Measurements from ENCODE around the gene BACH1. TPM values are rescaled to one million over a fixed set of nuclear protein-coding genes. Genes with fewer than 3 reads are reported as not detected.

The BACH1 gene
- total RNA-seq, 2 experiments from 2014 or later, result 21.6 to 26.2 TPM

GRCh38 chr21:29366532-29366931 is 67.8 kb downstream of the BACH1 start:
- Mint-ChIP-seq H3K27me3 (no peaks in the 10 kb centered on the region), H3K9me3 (no peaks in the 10 kb centered on the region), H3K4me3 (no peak overlapping the region), H3K4me1 (peaks cover 3% of the 10 kb centered on the region), H3K27ac (no peak overlapping the region), H3K36me3 (ENCODE audit: low read depth) (no peaks in the 10 kb centered on the region)
- CTCF ChIA-PET, result interaction anchor here (1.6 to 1.8 kb wide), 2 partner anchors 9 to 19 kb away, joined by 3 to 6 read pairs; no protein-coding TSS in a partner anchor
- no peak for DNase-seq
- POLR2A ChIA-PET, result no interaction called here

GRCh38 chr21:29367335-29367734 is 68.6 kb downstream of the BACH1 start:
- Mint-ChIP-seq H3K27ac (no peak overlapping the region), H3K27me3 (no peaks in the 10 kb centered on the region), H3K4me3 (no peak overlapping the region), H3K36me3 (ENCODE audit: low read depth) (no peaks in the 10 kb centered on the region), H3K4me1 (peaks cover 3% of the 10 kb centered on the region), H3K9me3 (no peaks in the 10 kb centered on the region)
- no peak for DNase-seq
- POLR2A ChIA-PET, result no interaction called here
- CTCF ChIA-PET, result no interaction called here

- Mint-ChIP-seq H3K27me3 (no peaks in the 10 kb centered on the region), H3K27ac (no peak overlapping the region), H3K36me3 (ENCODE audit: low read depth) (no peaks in the 10 kb centered on the region), H3K4me3 (no peak overlapping the region), H3K4me1 (peaks cover 3% of the 10 kb centered on the region), H3K9me3 (no peaks in the 10 kb centered on the region)
- ChIA-PET CTCF (interaction anchor here (1.2 kb wide), 2 partner anchors 8 to 279 kb away, joined by 3 to 5 read pairs; no protein-coding TSS in a partner anchor), POLR2A (no interaction called here)
- no peak for DNase-seq
These were observed 70.2 kb downstream of the BACH1 start for GRCh38 chr21:29368906-29369305.

GRCh38 chr21:29371464-29371863 is 72.7 kb downstream of the BACH1 start:
- Mint-ChIP-seq H3K27ac (no peak overlapping the region), H3K36me3 (ENCODE audit: low read depth) (no peaks in the 10 kb centered on the region), H3K9me3 (no peaks in the 10 kb centered on the region), H3K27me3 (no peaks in the 10 kb centered on the region), H3K4me1 (peaks cover 5% of the 10 kb centered on the region), H3K4me3 (no peak overlapping the region)
- DNase-seq, result no peak
- ChIA-PET POLR2A (interaction anchor here (0.8 to 1.0 kb wide), 2 partner anchors 10 to 71 kb away, joined by 3 read pairs; no protein-coding TSS in a partner anchor), CTCF (interaction anchor here (0.8 to 3.4 kb wide), 14 partner anchors 10 to 294 kb away, joined by 3 to 14 read pairs (median 4); partner anchors contain the start of gene BACH1)

- CTCF ChIA-PET, result interaction anchor here (0.7 to 3.4 kb wide), 16 partner anchors 11 to 298 kb away, joined by 3 to 14 read pairs (median 4); partner anchors contain the start of gene BACH1
- Mint-ChIP-seq H3K27ac (no peak overlapping the region), H3K36me3 (ENCODE audit: low read depth) (no peaks in the 10 kb centered on the region)
These were observed 73.5 kb downstream of the BACH1 start for GRCh38 chr21:29372063-29372802.

GRCh38 chr21:29374481-29374880 is 75.8 kb downstream of the BACH1 start:
- no peaks in the 10 kb centered on the region for H3K9me3 Mint-ChIP-seq
- peaks cover 10% of the 10 kb centered on the region for H3K4me1 Mint-ChIP-seq
- DNase-seq, result no peak
- POLR2A ChIA-PET, result no interaction called here
- no peak overlapping the region for H3K27ac Mint-ChIP-seq
- H3K4me3 Mint-ChIP-seq, result no peak overlapping the region
- H3K27me3 Mint-ChIP-seq, result no peaks in the 10 kb centered on the region
- CTCF ChIA-PET, result interaction anchor here (1.5 to 2.7 kb wide), 3 partner anchors 8 to 287 kb away, joined by 3 to 21 read pairs (median 5); no protein-coding TSS in a partner anchor
- no peaks in the 10 kb centered on the region for H3K36me3 Mint-ChIP-seq (ENCODE audit: low read depth)

More at GRCh38 chr21:29372063-29372802, 73.5 kb downstream of the BACH1 start:
- Mint-ChIP-seq H3K4me3 (no peak overlapping the region), H3K4me1 (peaks cover 10% of the 10 kb centered on the region), H3K27me3 (no peaks in the 10 kb centered on the region), H3K9me3 (no peaks in the 10 kb centered on the region)
- POLR2A ChIA-PET, result interaction anchor here (1.0 kb wide), 1 partner anchor 11 kb away, joined by 3 read pairs; no protein-coding TSS in a partner anchor
- peak; percentile 45 for DNase-seq

- CTCF ChIA-PET, result interaction anchor here (0.5 to 2.7 kb wide), 17 partner anchors 12 to 303 kb away, joined by 3 to 21 read pairs (median 3); no protein-coding TSS in a partner anchor
- H3K27me3 Mint-ChIP-seq, result no peaks in the 10 kb centered on the region
- H3K9me3 Mint-ChIP-seq, result no peaks in the 10 kb centered on the region
- POLR2A ChIA-PET, result interaction anchor here (1.0 kb wide), 1 partner anchor 76 kb away, joined by 4 read pairs; no protein-coding TSS in a partner anchor
- DNase-seq, result peak; percentile 64
- H3K36me3 Mint-ChIP-seq (ENCODE audit: low read depth), result no peaks in the 10 kb centered on the region
- peaks cover 7% of the 10 kb centered on the region for H3K4me1 Mint-ChIP-seq
- H3K4me3 Mint-ChIP-seq, result no peak overlapping the region
- H3K27ac Mint-ChIP-seq, result no peak overlapping the region
These were observed 77.8 kb downstream of the BACH1 start for GRCh38 chr21:29376556-29376955.

GRCh38 chr21:29377266-29377665 is 78.5 kb downstream of the BACH1 start:
- peaks cover 7% of the 10 kb centered on the region for H3K4me1 Mint-ChIP-seq
- no peak overlapping the region for H3K4me3 Mint-ChIP-seq
- ChIA-PET POLR2A (interaction anchor here (0.6 kb wide), 1 partner anchor 383 kb away, joined by 3 read pairs; no protein-coding TSS in a partner anchor), CTCF (interaction anchor here (0.7 to 2.7 kb wide), 6 partner anchors 16 to 297 kb away, joined by 3 to 21 read pairs (median 8); no protein-coding TSS in a partner anchor)
- H3K36me3 Mint-ChIP-seq (ENCODE audit: low read depth), result no peaks in the 10 kb centered on the region
- DNase-seq, result no peak
- no peaks in the 10 kb centered on the region for H3K27me3 Mint-ChIP-seq
- H3K27ac Mint-ChIP-seq, result no peak overlapping the region
- no peaks in the 10 kb centered on the region for H3K9me3 Mint-ChIP-seq

- Mint-ChIP-seq H3K36me3 (ENCODE audit: low read depth) (no peaks in the 10 kb centered on the region), H3K27me3 (no peaks in the 10 kb centered on the region), H3K27ac (no peak overlapping the region), H3K9me3 (no peaks in the 10 kb centered on the region), H3K4me1 (peaks cover 7% of the 10 kb centered on the region), H3K4me3 (no peak overlapping the region)
- POLR2A ChIA-PET, result no interaction called here
- CTCF ChIA-PET, result no interaction called here
- DNase-seq, result no peak
These were observed 80.1 kb downstream of the BACH1 start for GRCh38 chr21:29378832-29379231.

GRCh38 chr21:29379517-29380054 is 80.9 kb downstream of the BACH1 start:
- ChIA-PET CTCF (no interaction called here), POLR2A (no interaction called here)
- Mint-ChIP-seq H3K27me3 (no peaks in the 10 kb centered on the region), H3K4me1 (peaks cover 7% of the 10 kb centered on the region), H3K4me3 (no peak overlapping the region), H3K36me3 (ENCODE audit: low read depth) (no peaks in the 10 kb centered on the region), H3K9me3 (no peaks in the 10 kb centered on the region), H3K27ac (no peak overlapping the region)
- DNase-seq, result no peak

GRCh38 chr21:29382030-29382654 is 83.4 kb downstream of the BACH1 start:
- Mint-ChIP-seq H3K36me3 (ENCODE audit: low read depth) (no peaks in the 10 kb centered on the region), H3K4me1 (no peaks in the 10 kb centered on the region), H3K27ac (no peak overlapping the region), H3K27me3 (no peaks in the 10 kb centered on the region), H3K4me3 (no peak overlapping the region), H3K9me3 (no peaks in the 10 kb centered on the region)
- no peak for DNase-seq
- ChIA-PET CTCF (no interaction called here), POLR2A (no interaction called here)

GRCh38 chr21:29384683-29385359 is 86.1 kb downstream of the BACH1 start:
- POLR2A ChIA-PET, result no interaction called here
- DNase-seq, result no peak
- no peak overlapping the region for H3K27ac Mint-ChIP-seq

More at GRCh38 chr21:29384683-29385359, 86.1 kb downstream of the BACH1 start:
- no peaks in the 10 kb centered on the region for H3K27me3 Mint-ChIP-seq
- H3K36me3 Mint-ChIP-seq (ENCODE audit: low read depth), result no peaks in the 10 kb centered on the region
- CTCF ChIA-PET, result no interaction called here
- no peak overlapping the region for H3K4me3 Mint-ChIP-seq
- H3K9me3 Mint-ChIP-seq, result no peaks in the 10 kb centered on the region
- no peaks in the 10 kb centered on the region for H3K4me1 Mint-ChIP-seq

Measured in activated CD4-positive, alpha-beta memory T cell treated with anti-CD3 and anti-CD28 coated beads, Interleukin-2, amount 10 ng/mL, durations not matched to agents 7 days and 5 days (primary cell).